NCI-H82 treated with DMSO at 0.1 percent for 48 hours (cell line): ENCODE results near the gene VPS18.

Source experiments
- DNase-seq: peaks from one replicate; lab custom pipeline; 2025; ENCODE audit not compliant: unreplicated experiment; lab: John Stamatoyannopoulos, UW

VPS18 gene

GRCh38 chr15:40952301-40952900, 58.2 kb downstream of the VPS18 start:
- DNase-seq: no peak

DNA sequence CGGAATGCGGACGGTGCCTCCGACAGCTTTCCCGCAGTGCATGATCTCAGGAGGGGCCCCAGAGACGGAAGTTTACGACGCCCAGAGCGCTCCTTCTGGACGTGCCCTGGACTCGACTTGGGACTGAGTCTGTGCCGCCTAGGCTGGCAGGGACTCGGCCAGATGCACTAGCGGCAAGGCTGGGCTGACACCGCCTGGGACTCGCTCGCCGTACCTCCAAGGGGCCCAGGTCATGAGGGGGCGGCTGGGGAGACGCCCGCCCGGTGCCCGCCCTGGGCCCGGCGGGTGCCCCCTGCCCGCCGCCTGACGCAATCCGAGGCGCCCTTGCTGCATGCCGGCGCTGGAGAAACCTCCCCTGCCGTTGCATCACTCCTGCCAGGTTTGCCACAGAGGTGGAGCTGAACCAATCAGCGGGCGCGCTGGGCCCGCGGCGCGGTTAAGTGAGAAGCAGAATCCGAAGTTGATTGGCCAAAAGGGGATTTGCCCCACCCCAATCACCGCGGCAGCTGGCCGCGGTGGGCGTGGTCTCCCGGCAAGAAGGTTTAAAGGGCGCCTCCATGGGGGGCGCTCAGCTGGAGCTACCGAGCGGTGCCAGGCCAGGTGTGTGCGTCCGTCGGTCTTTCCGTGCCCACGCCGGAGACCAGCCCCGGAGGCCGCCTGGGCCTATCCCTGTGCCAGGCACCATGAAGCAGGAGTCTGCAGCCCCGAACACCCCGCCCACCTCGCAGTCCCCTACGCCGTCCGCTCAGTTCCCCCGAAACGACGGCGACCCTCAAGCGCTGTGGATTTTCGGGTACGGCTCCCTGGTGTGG, 58.9 kb downstream of the VPS18 start, which contains the start of gene CHAC1:
Gene CHAC1, plus strand, starts transcription at position 571 of the 812 bp plus-strand sequence. Its CDS starts 113 bp downstream, at position 684.
- DNase-seq: peak; percentile 85
